ENCODE data around the gene MPHOSPH8. TPM values are rescaled to one million over a fixed set of nuclear protein-coding genes. Genes with fewer than 3 reads are reported as not detected.
"Not testable (repeated sequence)": the region's sequence is repeated elsewhere in the genome, so short reads cannot be mapped to it uniquely, and the experiment has no call there.

The MPHOSPH8 gene
- total RNA-seq, 1 donor from 2014 or later: 22.9 TPM

DNA sequence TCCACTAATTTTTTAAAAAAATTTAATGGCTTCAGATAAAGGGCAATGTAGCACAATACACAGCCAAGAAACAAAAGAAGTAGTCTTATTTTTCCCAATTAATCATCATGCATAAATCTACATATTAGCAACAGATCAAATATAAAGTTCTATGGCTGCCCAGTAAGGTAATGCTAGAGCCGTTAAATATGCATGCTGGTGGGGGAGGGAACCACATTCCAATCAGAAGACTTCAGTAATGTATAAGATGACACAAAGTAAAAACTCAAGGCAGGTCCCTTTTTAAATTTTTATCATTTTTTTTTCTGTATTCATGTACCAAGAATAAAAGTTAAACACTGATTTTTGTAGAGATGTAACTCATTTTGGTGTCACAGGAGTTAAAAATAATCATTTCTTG is 62.0 kb downstream of the MPHOSPH8 start:
- no peak for FAIRE-seq
- Histone ChIP-seq H3K79me2 (ENCODE audit: insufficient read depth, low read length) (peaks cover 18% of the 10 kb centered on the region), H3K4me1 (ENCODE audit: insufficient read depth, low read length) (peaks cover 6% of the 10 kb centered on the region), H3K4me2 (ENCODE audit: low read length) (no peak overlapping the region), H3K27ac (ENCODE audit: low read depth, low read length) (no peak overlapping the region), H3K9me3 (ENCODE audit: insufficient read depth, low read depth, low read length) (no peaks in the 10 kb centered on the region), H3K27me3 (ENCODE audit: insufficient read depth, low read length) (no peaks in the 10 kb centered on the region), H2AFZ (ENCODE audit: low read depth, low read length) (no peak overlapping the region), H4K20me1 (ENCODE audit: insufficient read depth, low read length) (peaks cover 21% of the 10 kb centered on the region), H3K36me3 (ENCODE audit: insufficient read depth, low read length) (no peaks in the 10 kb centered on the region), H3K9ac (ENCODE audit: low read length) (no peak overlapping the region), H3K4me3 (ENCODE audit: insufficient read depth, low read depth, low read length) (no peak overlapping the region)
- H3K4me3 Mint-ChIP-seq (ENCODE audit: unreplicated experiment): no peak overlapping the region
- peaks cover 7% of the 10 kb centered on the region for H3K36me3 Mint-ChIP-seq (ENCODE audit: low read depth, unreplicated experiment)
- H3K4me1 Mint-ChIP-seq (ENCODE audit: low read depth, unreplicated experiment): peaks cover 38% of the 10 kb centered on the region
- DNase-seq (ENCODE audit: low read depth): no peak
- TF ChIP-seq EZH2 (IDR thresholded peaks at IDR 0.05; ENCODE audit: insufficient read depth, low read length): no peak
- TF ChIP-seq, protein P1, sequence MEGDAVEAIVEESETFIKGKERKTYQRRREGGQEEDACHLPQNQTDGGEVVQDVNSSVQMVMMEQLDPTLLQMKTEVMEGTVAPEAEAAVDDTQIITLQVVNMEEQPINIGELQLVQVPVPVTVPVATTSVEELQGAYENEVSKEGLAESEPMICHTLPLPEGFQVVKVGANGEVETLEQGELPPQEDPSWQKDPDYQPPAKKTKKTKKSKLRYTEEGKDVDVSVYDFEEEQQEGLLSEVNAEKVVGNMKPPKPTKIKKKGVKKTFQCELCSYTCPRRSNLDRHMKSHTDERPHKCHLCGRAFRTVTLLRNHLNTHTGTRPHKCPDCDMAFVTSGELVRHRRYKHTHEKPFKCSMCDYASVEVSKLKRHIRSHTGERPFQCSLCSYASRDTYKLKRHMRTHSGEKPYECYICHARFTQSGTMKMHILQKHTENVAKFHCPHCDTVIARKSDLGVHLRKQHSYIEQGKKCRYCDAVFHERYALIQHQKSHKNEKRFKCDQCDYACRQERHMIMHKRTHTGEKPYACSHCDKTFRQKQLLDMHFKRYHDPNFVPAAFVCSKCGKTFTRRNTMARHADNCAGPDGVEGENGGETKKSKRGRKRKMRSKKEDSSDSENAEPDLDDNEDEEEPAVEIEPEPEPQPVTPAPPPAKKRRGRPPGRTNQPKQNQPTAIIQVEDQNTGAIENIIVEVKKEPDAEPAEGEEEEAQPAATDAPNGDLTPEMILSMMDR (IDR thresholded peaks at IDR 0.05; ENCODE audit: insufficient read depth, low read depth, low read length): no peak
- peak overlapping the region; percentile 9 for H3K27ac Mint-ChIP-seq (ENCODE audit: unreplicated experiment)
- H3K27me3 Mint-ChIP-seq (ENCODE audit: low read depth, unreplicated experiment): no peaks in the 10 kb centered on the region
- no peaks in the 10 kb centered on the region for H3K9me3 Mint-ChIP-seq (ENCODE audit: unreplicated experiment)

DNA sequence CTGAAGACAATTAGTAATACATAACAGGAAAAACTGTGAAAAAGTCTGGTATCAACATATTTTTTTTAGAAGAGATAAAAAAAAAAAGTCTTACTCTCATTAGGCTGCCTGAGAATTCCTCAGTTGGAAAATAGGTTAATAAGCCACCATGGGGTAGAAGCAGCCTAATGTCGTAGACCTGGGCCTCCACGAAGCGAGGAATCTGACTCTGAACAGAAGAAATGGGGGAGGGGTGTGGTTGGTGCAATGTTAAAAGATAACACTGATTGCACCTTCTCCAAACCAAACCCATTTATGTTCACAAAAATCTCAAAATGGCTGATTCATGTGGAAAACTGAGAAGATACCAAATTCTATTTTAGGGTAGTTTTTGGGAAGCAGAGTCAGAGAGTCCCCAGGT is 62.4 kb downstream of the MPHOSPH8 start:
- Mint-ChIP-seq H3K27ac (ENCODE audit: unreplicated experiment) (peak overlapping the region; percentile 9), H3K9me3 (ENCODE audit: unreplicated experiment) (no peaks in the 10 kb centered on the region), H3K36me3 (ENCODE audit: low read depth, unreplicated experiment) (peaks cover 7% of the 10 kb centered on the region), H3K4me1 (ENCODE audit: low read depth, unreplicated experiment) (peaks cover 40% of the 10 kb centered on the region), H3K27me3 (ENCODE audit: low read depth, unreplicated experiment) (no peaks in the 10 kb centered on the region), H3K4me3 (ENCODE audit: unreplicated experiment) (no peak overlapping the region)
- Histone ChIP-seq H3K4me1 (ENCODE audit: insufficient read depth, low read length) (peaks cover 6% of the 10 kb centered on the region), H3K4me3 (ENCODE audit: insufficient read depth, low read depth, low read length) (no peak overlapping the region), H3K27me3 (ENCODE audit: insufficient read depth, low read length) (no peaks in the 10 kb centered on the region), H3K9me3 (ENCODE audit: insufficient read depth, low read depth, low read length) (no peaks in the 10 kb centered on the region), H3K79me2 (ENCODE audit: insufficient read depth, low read length) (peaks cover 18% of the 10 kb centered on the region), H2AFZ (ENCODE audit: low read depth, low read length) (no peak overlapping the region), H3K27ac (ENCODE audit: low read depth, low read length) (no peak overlapping the region), H3K36me3 (ENCODE audit: insufficient read depth, low read length) (no peaks in the 10 kb centered on the region), H3K9ac (ENCODE audit: low read length) (no peak overlapping the region), H4K20me1 (ENCODE audit: insufficient read depth, low read length) (peaks cover 21% of the 10 kb centered on the region), H3K4me2 (ENCODE audit: low read length) (no peak overlapping the region)
- no peak for FAIRE-seq
- no peak for DNase-seq (ENCODE audit: low read depth)
- TF ChIP-seq EZH2 (IDR thresholded peaks at IDR 0.05; ENCODE audit: insufficient read depth, low read length): no peak
- TF ChIP-seq, protein P1 (IDR thresholded peaks at IDR 0.05; ENCODE audit: insufficient read depth, low read depth, low read length): no peak

DNA sequence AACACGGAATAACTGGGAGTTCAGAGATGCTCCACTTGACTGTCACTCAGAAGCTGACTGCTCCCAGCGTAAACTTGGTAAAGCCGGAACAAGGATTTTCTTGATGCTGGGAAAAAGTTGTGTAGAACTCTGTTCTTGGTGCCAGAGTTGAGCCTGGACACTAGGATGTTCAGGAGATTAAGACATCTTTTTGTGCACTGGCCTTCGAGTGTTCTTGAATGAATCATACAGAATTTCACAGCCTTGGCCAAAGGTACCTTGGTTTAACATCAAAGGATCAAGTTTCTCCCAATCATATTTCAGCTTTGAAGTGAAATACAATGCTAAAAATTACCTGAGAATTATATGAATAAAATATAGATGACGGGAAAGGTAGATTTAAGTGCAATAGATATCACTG is 67.5 kb downstream of the MPHOSPH8 start:
- H2AFZ ChIP-seq (ENCODE audit: low read depth, low read length); H4K20me1 ChIP-seq (ENCODE audit: insufficient read depth, low read length); H3K36me3 ChIP-seq (ENCODE audit: insufficient read depth, low read length); H3K36me3 Mint-ChIP-seq (ENCODE audit: low read depth, unreplicated experiment); H3K27me3 Mint-ChIP-seq (ENCODE audit: low read depth, unreplicated experiment); H3K9ac ChIP-seq (ENCODE audit: low read length); H3K9me3 ChIP-seq (ENCODE audit: insufficient read depth, low read depth, low read length); H3K4me3 Mint-ChIP-seq (ENCODE audit: unreplicated experiment); H3K27ac Mint-ChIP-seq (ENCODE audit: unreplicated experiment); H3K27ac ChIP-seq (ENCODE audit: low read depth, low read length); H3K4me3 ChIP-seq (ENCODE audit: insufficient read depth, low read depth, low read length); H3K79me2 ChIP-seq (ENCODE audit: insufficient read depth, low read length); H3K27me3 ChIP-seq (ENCODE audit: insufficient read depth, low read length); H3K4me1 ChIP-seq (ENCODE audit: insufficient read depth, low read length); H3K9me3 Mint-ChIP-seq (ENCODE audit: unreplicated experiment); DNase-seq (ENCODE audit: low read depth); H3K4me2 ChIP-seq (ENCODE audit: low read length): not testable (repeated sequence)
- peak; percentile 80 for FAIRE-seq
- peaks cover 27% of the 10 kb centered on the region for H3K4me1 Mint-ChIP-seq (ENCODE audit: low read depth, unreplicated experiment)

DNA sequence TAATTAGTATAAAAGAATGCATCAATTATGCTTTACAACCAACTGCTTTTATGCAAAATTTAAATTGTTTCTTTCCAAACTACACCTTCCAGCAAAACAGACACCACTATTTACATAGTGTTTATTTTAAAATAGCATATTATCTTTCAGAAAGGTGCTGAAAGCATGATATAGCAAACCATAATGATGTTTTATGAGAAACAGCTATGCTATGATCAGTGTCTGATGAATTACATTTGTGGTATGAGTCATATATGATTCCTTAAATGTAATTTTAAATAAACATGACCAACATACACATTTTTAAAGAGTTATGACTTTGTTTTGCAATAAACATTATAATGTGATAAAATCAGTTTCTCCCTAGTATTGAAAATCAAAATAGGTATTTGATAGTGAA is 68.2 kb downstream of the MPHOSPH8 start:
- not testable (repeated sequence) for H3K27me3 ChIP-seq (ENCODE audit: insufficient read depth, low read length); H2AFZ ChIP-seq (ENCODE audit: low read depth, low read length); H3K36me3 Mint-ChIP-seq (ENCODE audit: low read depth, unreplicated experiment); H3K4me2 ChIP-seq (ENCODE audit: low read length); DNase-seq (ENCODE audit: low read depth); H3K79me2 ChIP-seq (ENCODE audit: insufficient read depth, low read length); H3K9me3 Mint-ChIP-seq (ENCODE audit: unreplicated experiment); H4K20me1 ChIP-seq (ENCODE audit: insufficient read depth, low read length); H3K4me3 ChIP-seq (ENCODE audit: insufficient read depth, low read depth, low read length); H3K27ac Mint-ChIP-seq (ENCODE audit: unreplicated experiment); H3K27me3 Mint-ChIP-seq (ENCODE audit: low read depth, unreplicated experiment); H3K9me3 ChIP-seq (ENCODE audit: insufficient read depth, low read depth, low read length); H3K27ac ChIP-seq (ENCODE audit: low read depth, low read length); H3K9ac ChIP-seq (ENCODE audit: low read length); H3K36me3 ChIP-seq (ENCODE audit: insufficient read depth, low read length); H3K4me1 ChIP-seq (ENCODE audit: insufficient read depth, low read length); H3K4me3 Mint-ChIP-seq (ENCODE audit: unreplicated experiment)
- FAIRE-seq: peak; percentile 66
- peaks cover 22% of the 10 kb centered on the region for H3K4me1 Mint-ChIP-seq (ENCODE audit: low read depth, unreplicated experiment)

DNA sequence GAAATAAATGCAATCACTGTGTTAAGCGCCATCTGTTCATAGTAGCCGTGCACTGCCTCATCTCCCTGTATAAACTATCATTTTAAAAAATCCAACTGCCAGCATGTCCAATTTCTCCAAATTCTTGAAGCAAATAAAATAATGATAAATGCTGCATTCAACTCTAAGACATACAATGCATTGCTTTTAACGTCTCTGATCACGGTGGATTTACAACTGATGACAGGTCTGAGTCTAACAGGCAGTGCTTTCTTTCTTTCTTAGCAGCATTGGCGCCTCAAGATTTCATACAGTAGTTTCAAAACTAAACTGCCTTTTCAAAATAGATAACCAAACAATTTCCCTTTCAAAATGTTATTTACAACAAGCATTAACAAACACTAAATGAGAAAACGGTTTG is 70.8 kb downstream of the MPHOSPH8 start:
- not testable (repeated sequence) for DNase-seq (ENCODE audit: low read depth); H3K36me3 ChIP-seq (ENCODE audit: insufficient read depth, low read length); H3K4me3 Mint-ChIP-seq (ENCODE audit: unreplicated experiment); H3K27ac Mint-ChIP-seq (ENCODE audit: unreplicated experiment); H2AFZ ChIP-seq (ENCODE audit: low read depth, low read length); H3K27me3 ChIP-seq (ENCODE audit: insufficient read depth, low read length); H3K79me2 ChIP-seq (ENCODE audit: insufficient read depth, low read length); H3K9me3 Mint-ChIP-seq (ENCODE audit: unreplicated experiment); H3K36me3 Mint-ChIP-seq (ENCODE audit: low read depth, unreplicated experiment); H3K4me2 ChIP-seq (ENCODE audit: low read length); H3K27ac ChIP-seq (ENCODE audit: low read depth, low read length); H3K4me3 ChIP-seq (ENCODE audit: insufficient read depth, low read depth, low read length); FAIRE-seq; H3K4me1 ChIP-seq (ENCODE audit: insufficient read depth, low read length); H3K27me3 Mint-ChIP-seq (ENCODE audit: low read depth, unreplicated experiment); H4K20me1 ChIP-seq (ENCODE audit: insufficient read depth, low read length); H3K9ac ChIP-seq (ENCODE audit: low read length); H3K9me3 ChIP-seq (ENCODE audit: insufficient read depth, low read depth, low read length)
- peaks cover 18% of the 10 kb centered on the region for H3K4me1 Mint-ChIP-seq (ENCODE audit: low read depth, unreplicated experiment)
